ENCODE data around the gene F13A1. TPM values are rescaled to one million over a fixed set of nuclear protein-coding genes. Genes with fewer than 3 reads are reported as not detected.

Gene F13A1
- total RNA-seq, 2 donors from 2014 or later = 19.8 to 27.5 TPM

DNA sequence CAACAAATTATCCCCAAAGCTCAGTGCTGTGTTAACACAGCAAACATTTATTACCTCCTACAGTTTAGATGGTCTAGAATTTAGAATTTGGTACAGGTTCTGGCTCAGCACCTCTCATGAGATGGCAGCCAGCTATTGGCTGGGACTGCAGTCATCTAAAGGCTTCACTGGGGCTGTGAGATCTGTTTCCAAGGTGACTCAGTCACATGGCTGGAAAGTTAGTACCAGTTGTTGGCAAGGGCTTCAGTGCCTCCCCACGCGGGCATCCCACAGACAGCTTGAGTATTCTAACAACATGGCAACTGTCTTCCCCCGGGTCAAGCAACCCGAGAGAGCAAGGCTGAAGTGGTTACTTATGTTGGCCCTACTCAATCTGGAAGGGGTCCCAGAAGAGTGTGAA is 44.8 kb upstream of the F13A1 start:
- Histone ChIP-seq H3K27ac (no peak overlapping the region), H3K9me3 (no peaks in the 10 kb centered on the region), H3K4me1 (no peaks in the 10 kb centered on the region), H3K27me3 (no peaks in the 10 kb centered on the region), H3K4me3 (no peak overlapping the region), H3K36me3 (replicated peaks in 1 of 2; ENCODE audit: insufficient read depth in 1 of 2, low read depth in 2 of 2) (no peaks in the 10 kb centered on the region)
- 84 to 87% methylated on average over 4 of the region's 4 CpGs for WGBS, 2 donors
- no peak for TF ChIP-seq POLR2A (IDR thresholded peaks at IDR 0.05)
- TF ChIP-seq, protein P1, sequence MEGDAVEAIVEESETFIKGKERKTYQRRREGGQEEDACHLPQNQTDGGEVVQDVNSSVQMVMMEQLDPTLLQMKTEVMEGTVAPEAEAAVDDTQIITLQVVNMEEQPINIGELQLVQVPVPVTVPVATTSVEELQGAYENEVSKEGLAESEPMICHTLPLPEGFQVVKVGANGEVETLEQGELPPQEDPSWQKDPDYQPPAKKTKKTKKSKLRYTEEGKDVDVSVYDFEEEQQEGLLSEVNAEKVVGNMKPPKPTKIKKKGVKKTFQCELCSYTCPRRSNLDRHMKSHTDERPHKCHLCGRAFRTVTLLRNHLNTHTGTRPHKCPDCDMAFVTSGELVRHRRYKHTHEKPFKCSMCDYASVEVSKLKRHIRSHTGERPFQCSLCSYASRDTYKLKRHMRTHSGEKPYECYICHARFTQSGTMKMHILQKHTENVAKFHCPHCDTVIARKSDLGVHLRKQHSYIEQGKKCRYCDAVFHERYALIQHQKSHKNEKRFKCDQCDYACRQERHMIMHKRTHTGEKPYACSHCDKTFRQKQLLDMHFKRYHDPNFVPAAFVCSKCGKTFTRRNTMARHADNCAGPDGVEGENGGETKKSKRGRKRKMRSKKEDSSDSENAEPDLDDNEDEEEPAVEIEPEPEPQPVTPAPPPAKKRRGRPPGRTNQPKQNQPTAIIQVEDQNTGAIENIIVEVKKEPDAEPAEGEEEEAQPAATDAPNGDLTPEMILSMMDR (IDR thresholded peaks at IDR 0.05) = no peak
- intact Hi-C loops (cut with DNase I) = no loop called here
- DNase-seq (no peak), ATAC-seq (no peak)

GRCh38 chr6:6362056-6362840 is 41.8 kb upstream of the F13A1 start:
- Histone ChIP-seq H3K4me1 (no peaks in the 10 kb centered on the region), H3K9me3 (no peaks in the 10 kb centered on the region), H3K27me3 (no peaks in the 10 kb centered on the region), H3K4me3 (no peak overlapping the region), H3K36me3 (replicated peaks in 1 of 2; ENCODE audit: insufficient read depth in 1 of 2, low read depth in 2 of 2) (no peaks in the 10 kb centered on the region), H3K27ac (no peak overlapping the region)
- no peak for TF ChIP-seq POLR2A (IDR thresholded peaks at IDR 0.05)
- TF ChIP-seq, protein P1 (IDR thresholded peaks at IDR 0.05) = no peak
- intact Hi-C loops (cut with DNase I) = no loop called here
- ATAC-seq (no peak), DNase-seq (no peak)
- WGBS, 2 donors = 59 to 61% methylated on average over 5 of the region's 5 CpGs

- WGBS, 2 donors = 48 to 53% methylated on average over 3 of the region's 3 CpGs
- H3K4me1 ChIP-seq = no peaks in the 10 kb centered on the region
- no peak for DNase-seq
- H3K4me3 ChIP-seq = no peak overlapping the region
- H3K27ac ChIP-seq = no peak overlapping the region
- no peak for ATAC-seq
- no peaks in the 10 kb centered on the region for H3K36me3 ChIP-seq (replicated peaks in 1 of 2; ENCODE audit: insufficient read depth in 1 of 2, low read depth in 2 of 2)
- no peak for TF ChIP-seq POLR2A (IDR thresholded peaks at IDR 0.05)
- TF ChIP-seq, protein P1 (IDR thresholded peaks at IDR 0.05) = no peak
- no peaks in the 10 kb centered on the region for H3K9me3 ChIP-seq
- no peaks in the 10 kb centered on the region for H3K27me3 ChIP-seq
- intact Hi-C loops (cut with DNase I) = no loop called here
Observed at GRCh38 chr6:6357530-6357929, 37.1 kb upstream of the F13A1 start.

DNA sequence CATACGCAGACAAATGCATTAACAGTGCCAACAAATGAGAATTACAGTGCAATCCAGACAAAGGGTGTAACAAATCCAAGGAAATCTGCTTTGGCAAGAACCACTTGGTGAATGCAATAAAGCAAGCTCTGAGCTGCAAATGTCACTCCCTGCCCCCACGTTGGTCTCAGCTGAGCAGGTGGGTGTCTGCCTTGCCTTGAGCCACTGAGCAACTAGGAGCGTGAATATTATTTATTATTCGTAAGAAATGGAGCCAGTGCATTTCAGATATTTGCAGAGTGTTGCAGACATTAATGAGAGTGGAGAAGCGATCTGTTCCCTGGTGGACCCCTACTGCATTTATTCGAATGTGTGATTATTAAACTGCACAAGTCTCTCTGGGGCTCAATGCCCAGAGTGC is 36.6 kb upstream of the F13A1 start:
- TF ChIP-seq POLR2A (IDR thresholded peaks at IDR 0.05) = no peak
- TF ChIP-seq, protein P1 (IDR thresholded peaks at IDR 0.05) = no peak
- intact Hi-C loops (cut with DNase I) = no loop called here
- no peak for ATAC-seq
- no peaks in the 10 kb centered on the region for H3K9me3 ChIP-seq
- no peak overlapping the region for H3K4me3 ChIP-seq
- no peaks in the 10 kb centered on the region for H3K36me3 ChIP-seq (replicated peaks in 1 of 2; ENCODE audit: insufficient read depth in 1 of 2, low read depth in 2 of 2)
- H3K27me3 ChIP-seq = no peaks in the 10 kb centered on the region
- WGBS, 2 donors = 32 to 48% methylated on average over 6 of the region's 6 CpGs
- no peaks in the 10 kb centered on the region for H3K4me1 ChIP-seq
- no peak for DNase-seq
- H3K27ac ChIP-seq = no peak overlapping the region

DNA sequence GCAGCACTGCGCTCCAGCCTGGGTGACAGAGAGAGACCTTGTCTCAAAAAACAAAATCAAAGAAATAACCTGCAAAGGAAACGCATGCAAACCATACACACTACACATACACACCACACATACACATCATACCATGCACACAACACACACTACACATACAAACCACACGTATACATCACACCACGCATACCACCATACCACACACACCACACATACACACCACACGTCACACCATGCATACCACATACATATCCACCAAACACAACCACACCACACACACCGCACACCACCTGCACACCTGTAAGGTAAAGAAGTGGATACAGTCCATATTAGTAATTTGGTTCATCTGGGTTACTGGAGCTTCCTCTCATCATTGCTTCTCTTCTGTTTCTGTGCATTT is 32.3 kb upstream of the F13A1 start:
- H3K27ac ChIP-seq = no peak overlapping the region
- no peaks in the 10 kb centered on the region for H3K4me1 ChIP-seq
- H3K4me3 ChIP-seq = no peak overlapping the region
- TF ChIP-seq, protein P1 (IDR thresholded peaks at IDR 0.05) = no peak
- TF ChIP-seq POLR2A (IDR thresholded peaks at IDR 0.05) = no peak
- H3K9me3 ChIP-seq = no peaks in the 10 kb centered on the region
- DNase-seq (no peak), ATAC-seq (no peak)
- no peaks in the 10 kb centered on the region for H3K36me3 ChIP-seq (replicated peaks in 1 of 2; ENCODE audit: insufficient read depth in 1 of 2, low read depth in 2 of 2)
- WGBS, 2 donors = 63 to 78% methylated on average over 6 of the region's 6 CpGs
- intact Hi-C loops (cut with DNase I) = no loop called here
- no peaks in the 10 kb centered on the region for H3K27me3 ChIP-seq
